K562 (cell line): ENCODE measurements around the gene ARHGEF3. TPM values are rescaled to one million over a fixed set of nuclear protein-coding genes. Genes with fewer than 3 reads are reported as not detected.

ENCODE experiments used
- ATAC-seq: fragments of 200-7000 bp; cut with Tn5 transposase; 3 replicates; pipeline ENCODE4 v1.9.1; 2020; ENCODE audit warnings: moderate library complexity
- BruUV-seq: library from RNA; stranded (reverse); fragments of 400-500 nt; replicated peaks from 2 replicates; lab custom pipeline; 2021; lab: Mats Ljungman, UMichigan
- CTCF ChIA-PET: fragments of 300-600 bp; formaldehyde crosslinking; extraction: SDS; loops from one replicate; lab custom pipeline; 2021; ENCODE audit warnings: low intra/inter-chr PET ratio; lab: Yijun Ruan, JAX
- POLR2A ChIA-PET: fragments of 300-600, 350-650 bp; sonication (Branson Sonifier 250); formaldehyde crosslinking; extraction: SDS; loops from one replicate; lab custom pipeline; 2021; ENCODE audit warnings: antibody characterized with exemption, inconsistent platforms; lab: Yijun Ruan, JAX
- DNase-seq, 4 experiments: peaks; one replicate each; pipeline versions ENCODE4 v3.0.0 to v3.0.0-alpha.2; 2011 to 2018; ENCODE audit warnings: low spot score in 3 of 4, mixed read lengths in 3 of 4; ENCODE audit errors: extremely low read depth in 1 of 4
- FAIRE-seq: peaks from 2 replicates; lab custom pipeline; 2011; peaks lifted over from hg19 to GRCh38; lab: Jason Lieb, UNC
- H2AFZ ChIP-seq: 2 replicates; pipeline ENCODE4 v1.6.0; 2011; ENCODE audit warnings: low read depth, low read length, control low read depth, inconsistent platforms
- H3K27ac ChIP-seq: fragments of 200-600 bp; 3 replicates; pipeline ENCODE4 v1.8.0; 2011; ENCODE audit warnings: low read depth, mild to moderate bottlenecking, control low read depth, inconsistent platforms, low read length, moderate library complexity, mixed read lengths; ENCODE audit errors: extremely low read depth
- H3K27me3 ChIP-seq, 2 experiments: fragments of 300-600 bp in 1 of 2; 2 replicates in 1 of 2; 3 replicates in 1 of 2; pipeline versions ENCODE4 v1.6.0 to v1.8.0; 2011; ENCODE audit warnings: inconsistent platforms in 2 of 2, low read length in 2 of 2, mild to moderate bottlenecking in 1 of 2, mixed read lengths in 1 of 2, moderate library complexity in 1 of 2; ENCODE audit not compliant: control insufficient read depth in 2 of 2, insufficient read depth in 2 of 2
- H3K36me3 ChIP-seq: fragments of 300-600 bp; 3 replicates; pipeline ENCODE4 v1.8.0; 2011; ENCODE audit warnings: mild to moderate bottlenecking, low read length, inconsistent platforms; ENCODE audit not compliant: control insufficient read depth, insufficient read depth
- H3K4me1 ChIP-seq, 2 experiments: fragments of 200-600 bp in 1 of 2; replicated peaks in 1 of 2; 2 replicates in 1 of 2; 3 replicates in 1 of 2; pipeline versions ENCODE4 v1.5.1 to v1.8.0; 2011; ENCODE audit warnings: inconsistent platforms in 2 of 2, low read length in 2 of 2, mild to moderate bottlenecking in 1 of 2, mixed read lengths in 1 of 2, moderate library complexity in 1 of 2; ENCODE audit not compliant: control insufficient read depth in 2 of 2, insufficient read depth in 2 of 2
- H3K4me2 ChIP-seq: 2 replicates; pipeline ENCODE4 v1.6.1; 2011; ENCODE audit warnings: low read length, control low read depth, inconsistent platforms, mixed read lengths; ENCODE audit not compliant: insufficient read depth
- H3K4me3 ChIP-seq: fragments of 200-600 bp; sonication (generic), shearing (Covaris generic); 2 replicates; pipeline ENCODE4 v1.5.1; 2016; ENCODE audit warnings: control low read depth, inconsistent platforms
- H3K79me2 ChIP-seq: fragments of 200-600 bp; 3 replicates; pipeline ENCODE4 v1.8.0; 2011; ENCODE audit warnings: low read length, inconsistent platforms; ENCODE audit not compliant: control insufficient read depth, insufficient read depth
- H3K9ac ChIP-seq, 2 experiments: 2 replicates each; pipeline versions ENCODE4 v1.6.0 to v1.6.1; 2011; ENCODE audit warnings: low read depth in 2 of 2, low read length in 2 of 2, control low read depth in 1 of 2, inconsistent platforms in 1 of 2, mild to moderate bottlenecking in 1 of 2, mixed read lengths in 1 of 2; ENCODE audit not compliant: insufficient read depth in 1 of 2
- H3K9me1 ChIP-seq: one replicate; pipeline ENCODE4 v1.6.0; 2011; ENCODE audit warnings: inconsistent platforms, mild to moderate bottlenecking, low read length, moderate library complexity; ENCODE audit not compliant: control insufficient read depth, insufficient read depth
- H3K9me3 ChIP-seq: replicated peaks from 2 replicates; pipeline ENCODE4 v1.5.1; 2011; ENCODE audit warnings: low read depth, low read length, inconsistent platforms; ENCODE audit not compliant: control insufficient read depth, insufficient read depth
- H4K20me1 ChIP-seq: replicated peaks from 2 replicates; pipeline ENCODE4 v1.6.1; 2011; ENCODE audit warnings: low read length, inconsistent platforms, mixed read lengths; ENCODE audit not compliant: control insufficient read depth, insufficient read depth
- C11orf30 ChIP-seq: fragments of 450-650 bp; IDR thresholded peaks from 2 replicates; pipeline ENCODE4 v1.6.1; 2016; ENCODE audit warnings: low read depth, mild to moderate bottlenecking
- CREB1 ChIP-seq, 2 experiments: sonication (generic) in 1 of 2; formaldehyde crosslinking in 1 of 2; IDR thresholded peaks; 2 replicates each; pipeline versions ENCODE4 v1.6.1 to v1.8.0; 2012 to 2022; ENCODE audit warnings: inconsistent platforms in 1 of 2, mild to moderate bottlenecking in 1 of 2, missing genetic modification reagents in 1 of 2, moderate library complexity in 1 of 2
- EWSR1 ChIP-seq: fragments of 450-650 bp; IDR thresholded peaks from 2 replicates; pipeline ENCODE4 v1.6.1; 2018; ENCODE audit warnings: borderline replicate concordance, mild to moderate bottlenecking, low read depth, moderate library complexity; ENCODE audit not compliant: partially characterized antibody
- FOXK1 ChIP-seq: sonication (generic); formaldehyde crosslinking; IDR thresholded peaks from 2 replicates; pipeline ENCODE4 v1.8.0; 2022; ENCODE audit warnings: missing genetic modification reagents, mild to moderate bottlenecking, borderline replicate concordance
- HMG20B ChIP-seq: fragments of 250-450 bp; sonication (Bioruptor Pico); IDR thresholded peaks from 2 replicates; pipeline ENCODE4 v1.5.0; 2021; ENCODE audit warnings: mild to moderate bottlenecking
- MAFK ChIP-seq: IDR thresholded peaks from 2 replicates; pipeline ENCODE4 v1.6.1; 2011; ENCODE audit warnings: low read length, improper control_type of control experiment
- MYNN ChIP-seq, 2 experiments: sonication (generic); formaldehyde crosslinking in 1 of 2; IDR thresholded peaks; 2 replicates each; pipeline versions ENCODE4 v1.5.0 to v1.6.1; 2016 to 2020; ENCODE audit warnings: antibody characterized with exemption in 1 of 2, missing genetic modification reagents in 1 of 2
- PPARD ChIP-seq: fragments of 250-450 bp; sonication (Bioruptor Pico); IDR thresholded peaks from 2 replicates; pipeline ENCODE4 v1.8.0; 2022; ENCODE audit warnings: inconsistent platforms, mild to moderate bottlenecking, moderate library complexity
- SMARCB1 ChIP-seq: IDR thresholded peaks from 2 replicates; pipeline ENCODE4 v1.6.1; 2011; ENCODE audit warnings: improper control_type of control experiment, low read depth; ENCODE audit not compliant: insufficient read length
- SPI1 ChIP-seq: IDR thresholded peaks from 2 replicates; pipeline ENCODE4 v1.6.1; 2011; ENCODE audit warnings: low read depth, low read length, control low read depth, borderline replicate concordance
- TAF15 ChIP-seq: fragments of 200-400 bp; formaldehyde crosslinking; IDR thresholded peaks from 2 replicates; pipeline ENCODE4 v1.6.1; 2017; ENCODE audit warnings: mild to moderate bottlenecking, low read depth, low read length, moderate library complexity
- TAF9B ChIP-seq: fragments of 450-650 bp; IDR thresholded peaks from 2 replicates; pipeline ENCODE4 v1.6.1; 2018; ENCODE audit warnings: mild to moderate bottlenecking; ENCODE audit not compliant: partially characterized antibody
- TBL1XR1 ChIP-seq, 2 experiments: IDR thresholded peaks; 2 replicates each; pipeline ENCODE4 v1.6.1; 2012; ENCODE audit warnings: improper control_type of control experiment in 2 of 2, low read length in 2 of 2, mild to moderate bottlenecking in 1 of 2
- TFAM ChIP-seq: fragments of 250-450 bp; sonication (Bioruptor Pico); conservative IDR thresholded peaks from 2 replicates; pipeline ENCODE4 v1.5.0; 2021; ENCODE audit warnings: mild to moderate bottlenecking, moderate library complexity
- USF2 ChIP-seq: sonication (generic); formaldehyde crosslinking; IDR thresholded peaks from 2 replicates; pipeline ENCODE4 v1.5.0; 2020; ENCODE audit warnings: missing genetic modification reagents
- XRCC5 ChIP-seq: fragments of 200-400 bp; formaldehyde crosslinking; IDR thresholded peaks from 2 replicates; pipeline ENCODE4 v1.6.1; 2017; ENCODE audit warnings: low read depth, mild to moderate bottlenecking, low read length
- ZNF316 ChIP-seq: fragments of 450-650 bp; IDR thresholded peaks from 2 replicates; pipeline ENCODE4 v1.6.1; 2016
- ZNF668 ChIP-seq: fragments of 250-450 bp; sonication (Bioruptor Pico); IDR thresholded peaks from 2 replicates; pipeline ENCODE4 v1.8.0; 2022; ENCODE audit warnings: mild to moderate bottlenecking, inconsistent platforms
- ZNF830 ChIP-seq: fragments of 250-450 bp; sonication (Bioruptor Pico); IDR thresholded peaks from 2 replicates; pipeline ENCODE4 v1.5.0; 2021; ENCODE audit warnings: mild to moderate bottlenecking
- WGBS: fragments of 100-300 bp; shearing (Covaris generic); methylation state at CpG from one replicate; pipeline ENCODE4 v1.1.6; 2016; ENCODE audit warnings: low coverage, mixed read lengths; ENCODE audit not compliant: insufficient coverage; ENCODE audit errors: missing lambda C conversion rate; 5-methylcytosine and 5-hydroxymethylcytosine counted together
- in situ Hi-C: fragments of 300-500 bp; cut with MboI; formaldehyde crosslinking; loops from 4 replicates; pipeline ENCODE4 v1.15.0; 2018; ENCODE audit warnings: inconsistent platforms, mixed read lengths
- intact Hi-C: fragments of 100-400 bp; cut with micrococcal nuclease; formaldehyde crosslinking; loops from 2 replicates; pipeline ENCODE4 v1.14.2; 2022
- polyA plus RNA-seq, 8 experiments: library from polyadenylated mRNA; depleted of rRNA in 4 of 8; stranded (reverse) in 5 of 8; unstranded in 3 of 8; fragments of >200 nt; fragmentation: Nextera tagmentation in 2 of 8; fragmentation: Illumina TruSeq in 1 of 8; extraction: Ambion mirVana in 2 of 8; extraction: Trizol in 1 of 8; gene quantifications; 2 replicates each; pipeline versions ENCODE4 v1.2.1 to v1.2.3, GENCODE V29; 2011 to 2014; ENCODE audit warnings: inconsistent platforms in 1 of 8, missing spikeins in 1 of 8
- total RNA-seq, 7 experiments: library from RNA; depleted of rRNA in 6 of 7; stranded (reverse); fragments of >200 nt in 6 of 7; fragmentation: Illumina TruSeq in 2 of 7; extraction: Trizol in 2 of 7; gene quantifications; 2 replicates each; pipeline versions ENCODE4 v1.2.1 to v1.2.3, GENCODE V29; 2011 to 2021; ENCODE audit warnings: low replicate concordance in 1 of 7

ARHGEF3 gene
- total and polyA plus RNA-seq, 9 of the 15 experiments (the other 6 are each of a cell fraction or from before 2014, with no cell fraction given), result 0.77 to 2.7 (median 1.4) TPM

- Histone ChIP-seq H2AFZ (no peak overlapping the region), H3K36me3 (no peaks in the 10 kb centered on the region), H4K20me1 (no peaks in the 10 kb centered on the region), H3K4me2 (no peak overlapping the region), H3K79me2 (no peaks in the 10 kb centered on the region), H3K4me1 (peaks cover 2 to 3% of the 10 kb centered on the region in 2 experiments; a peak in 2 of 5 replicates), H3K27me3 (no peaks in the 10 kb centered on the region), H3K4me3 (no peak overlapping the region), H3K27ac (no peak overlapping the region), H3K9me1 (no peaks in the 10 kb centered on the region), H3K9ac (no peak overlapping the region), H3K9me3 (peaks cover 7% of the 10 kb centered on the region)
- CTCF ChIA-PET, result no interaction called here
- WGBS, result 10% methylated on average over 1 of the region's 1 CpG
- no peak for FAIRE-seq
- TF ChIP-seq EWSR1, result no peak
- TF ChIP-seq FOXK1, result no peak
- 0 out of 2 replicates have a peak, but pooled peaks have one; percentile 39 for TF ChIP-seq ZNF316
- TF ChIP-seq C11orf30, result peak; percentile 31; the same call in 1 of the 2 replicates
- POLR2A ChIA-PET, result no interaction called here
- no peak for ATAC-seq
- no TSS peak for BruUV-seq
- DNase-seq, result no peak
- intact Hi-C loops (no loop called here), in situ Hi-C loops (no loop called here)
Measured at GRCh38 chr3:56688191-56688590, 113.6 kb downstream of the ARHGEF3 start.

- Histone ChIP-seq H3K9me1 (no peaks in the 10 kb centered on the region), H3K27ac (no peak overlapping the region), H3K4me3 (no peak overlapping the region), H4K20me1 (no peaks in the 10 kb centered on the region), H3K9ac (no peak overlapping the region), H2AFZ (no peak overlapping the region), H3K27me3 (no peaks in the 10 kb centered on the region), H3K4me2 (no peak overlapping the region), H3K79me2 (peaks cover 40% of the 10 kb centered on the region), H3K36me3 (peaks cover 14% of the 10 kb centered on the region; the same call in 1 of the 3 replicates), H3K9me3 (peaks cover 7% of the 10 kb centered on the region), H3K4me1 (peaks cover 2 to 10% of the 10 kb centered on the region in 2 experiments; a peak in 3 of 5 replicates)
- intact Hi-C loops (no loop called here), in situ Hi-C loops (no loop called here)
- DNase-seq (no peak), ATAC-seq (no peak), FAIRE-seq (no peak)
- WGBS, result 82% methylated on average over 13 of the region's 13 CpGs
- CTCF ChIA-PET, result no interaction called here
- POLR2A ChIA-PET, result no interaction called here
- no TSS peak for BruUV-seq
- no peak for TF ChIP-seq SPI1
- TF ChIP-seq ZNF668 (CRISPR knock-in tag), result no peak
- no peak for TF ChIP-seq TFAM (CRISPR knock-in tag)
- TF ChIP-seq TAF9B, result no peak
- TF ChIP-seq USF2 (CRISPR knock-in tag), result no peak
- no peak for TF ChIP-seq XRCC5
- no peak for TF ChIP-seq SMARCB1
- no peak for TF ChIP-seq CREB1 (IDR thresholded peaks at IDR 0.05)
- no peak for TF ChIP-seq CREB1 (CRISPR knock-in tag; IDR thresholded peaks at IDR 0.05)
- no peak for TF ChIP-seq TAF15
- no peak for TF ChIP-seq MAFK
- no peak for TF ChIP-seq TBL1XR1 (IDR thresholded peaks at IDR 0.05; ENCODE audit: low read length in 2 of 2)
- no peak for TF ChIP-seq HMG20B (CRISPR knock-in tag)
- TF ChIP-seq MYNN (IDR thresholded peaks at IDR 0.05), result no peak
- TF ChIP-seq MYNN (CRISPR knock-in tag; IDR thresholded peaks at IDR 0.05), result no peak
- TF ChIP-seq ZNF830 (CRISPR knock-in tag), result no peak
- no peak for TF ChIP-seq PPARD (CRISPR knock-in tag)
Measured at GRCh38 chr3:56684029-56684428, 117.7 kb downstream of the ARHGEF3 start.
